AG04449 (cell line): ENCODE data around the gene ATE1.
A peak's percentile ranks its signal among the peaks of the same experiment; 100 is the strongest.
"Not testable (repeated sequence)": the region's sequence is repeated elsewhere in the genome, so short reads cannot be mapped to it uniquely, and the experiment has no call there.

Experiments used
- CTCF ChIA-PET: fragments of 350-600 bp; formaldehyde crosslinking; extraction: SDS; loops from one replicate; lab custom pipeline; 2021; ENCODE audit warnings: antibody characterized with exemption; lab: Yijun Ruan, JAX
- POLR2A ChIA-PET: fragments of 400-600, 350-600 bp; formaldehyde crosslinking; extraction: SDS; loops from one replicate; lab custom pipeline; 2020; ENCODE audit warnings: antibody characterized with exemption, inconsistent platforms; lab: Yijun Ruan, JAX
- DNase-seq: peaks from one replicate; pipeline ENCODE4 v3.0.0-alpha.2; 2010; ENCODE audit warnings: low read depth, low spot score
- H3K4me3 ChIP-seq: 2 replicates; pipeline ENCODE4 v1.5.1; 2011; ENCODE audit warnings: low read depth, mild to moderate bottlenecking, control low read depth, low read length
- TF ChIP-seq, protein P1 (sequence below): IDR thresholded peaks from one replicate; pipeline ENCODE4 v1.5.1; 2011; ENCODE audit warnings: mild to moderate bottlenecking, moderate library complexity, low read length, control low read depth, inconsistent platforms; ENCODE audit not compliant: insufficient read depth; ENCODE audit errors: missing control alignments

Gene ATE1

GRCh38 chr10:121935702-121936101 is 7.9 kb upstream of the ATE1 start:
- H3K4me3 ChIP-seq: no peak overlapping the region
- DNase-seq: no peak
- TF ChIP-seq, protein P1, sequence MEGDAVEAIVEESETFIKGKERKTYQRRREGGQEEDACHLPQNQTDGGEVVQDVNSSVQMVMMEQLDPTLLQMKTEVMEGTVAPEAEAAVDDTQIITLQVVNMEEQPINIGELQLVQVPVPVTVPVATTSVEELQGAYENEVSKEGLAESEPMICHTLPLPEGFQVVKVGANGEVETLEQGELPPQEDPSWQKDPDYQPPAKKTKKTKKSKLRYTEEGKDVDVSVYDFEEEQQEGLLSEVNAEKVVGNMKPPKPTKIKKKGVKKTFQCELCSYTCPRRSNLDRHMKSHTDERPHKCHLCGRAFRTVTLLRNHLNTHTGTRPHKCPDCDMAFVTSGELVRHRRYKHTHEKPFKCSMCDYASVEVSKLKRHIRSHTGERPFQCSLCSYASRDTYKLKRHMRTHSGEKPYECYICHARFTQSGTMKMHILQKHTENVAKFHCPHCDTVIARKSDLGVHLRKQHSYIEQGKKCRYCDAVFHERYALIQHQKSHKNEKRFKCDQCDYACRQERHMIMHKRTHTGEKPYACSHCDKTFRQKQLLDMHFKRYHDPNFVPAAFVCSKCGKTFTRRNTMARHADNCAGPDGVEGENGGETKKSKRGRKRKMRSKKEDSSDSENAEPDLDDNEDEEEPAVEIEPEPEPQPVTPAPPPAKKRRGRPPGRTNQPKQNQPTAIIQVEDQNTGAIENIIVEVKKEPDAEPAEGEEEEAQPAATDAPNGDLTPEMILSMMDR: no peak
- CTCF ChIA-PET: interaction anchor here (1.1 to 1.3 kb wide), 2 partner anchors 40 to 116 kb away, joined by 3 to 4 read pairs; no protein-coding TSS in a partner anchor
- POLR2A ChIA-PET: interaction anchor here (1.3 kb wide), 1 partner anchor 8 kb away, joined by 6 read pairs; the partner anchor contains the start of gene ATE1

DNA sequence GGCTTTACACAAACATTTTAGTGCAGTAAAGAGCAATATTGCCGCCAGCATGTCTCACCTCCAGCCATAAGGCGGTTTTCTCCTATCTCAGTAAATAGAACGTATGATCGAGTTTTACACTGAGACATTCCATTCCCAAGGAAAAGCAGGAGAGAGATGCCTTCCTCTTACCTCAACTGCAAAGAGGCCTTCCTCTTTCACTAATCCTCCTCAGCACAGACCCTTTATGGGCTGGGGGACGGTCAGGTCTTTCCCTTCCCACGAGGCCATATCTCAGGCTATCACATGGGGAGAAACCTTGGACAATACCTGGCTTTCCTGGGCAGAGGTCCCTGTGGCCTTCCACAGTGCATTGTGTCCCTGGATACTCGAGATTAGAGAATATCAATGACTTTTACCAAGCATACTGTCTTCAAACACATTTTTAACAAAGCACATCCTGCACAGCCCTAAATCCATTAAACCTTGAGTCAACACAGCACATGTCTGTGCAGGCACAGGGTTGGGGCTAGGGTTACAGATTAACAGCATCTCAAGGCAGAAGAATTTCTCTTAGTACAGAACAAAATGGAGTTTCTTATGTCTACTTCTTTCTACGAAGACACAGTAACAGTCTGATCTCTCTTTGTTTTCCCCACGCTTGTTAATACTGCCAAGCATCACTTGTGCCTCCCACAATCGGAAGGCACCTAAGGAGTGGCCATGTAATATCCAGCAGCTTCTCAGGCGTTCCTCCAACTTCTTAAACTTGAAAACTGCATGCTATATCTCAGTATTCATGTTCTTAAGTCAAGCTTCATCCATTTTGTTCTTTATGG is 2.6 kb upstream of the ATE1 start:
- H3K4me3 ChIP-seq, CTCF ChIA-PET, DNase-seq, POLR2A ChIA-PET: not testable (repeated sequence)

GRCh38 chr10:121929585-121930267 is 1.9 kb upstream of the ATE1 start:
- POLR2A ChIA-PET, H3K4me3 ChIP-seq, DNase-seq: not testable (repeated sequence)
- CTCF ChIA-PET: interaction anchor here (0.7 kb wide), 1 partner anchor 31 kb away, joined by 3 read pairs; no protein-coding TSS in a partner anchor

GRCh38 chr10:121928528-121928884 is 675 bp upstream of the ATE1 start:
- CTCF ChIA-PET: interaction anchor here (0.6 to 1.6 kb wide), 6 partner anchors 8 to 184 kb away, joined by 3 to 5 read pairs (median 4); no protein-coding TSS in a partner anchor
- peak overlapping the region; percentile 86 for H3K4me3 ChIP-seq
- TF ChIP-seq, protein P1: no peak
- POLR2A ChIA-PET: interaction anchor here (0.6 to 1.6 kb wide), 7 partner anchors 8 to 1225 kb away, joined by 3 to 6 read pairs (median 3); partner anchors contain the start of gene BUB3
- no peak for DNase-seq

GRCh38 chr10:121927318-121927840 is 452 bp downstream of the ATE1 start:
- DNase-seq: no peak
- CTCF ChIA-PET: interaction anchor here (1.6 kb wide), 3 partner anchors 8 to 186 kb away, joined by 4 to 5 read pairs (median 5); no protein-coding TSS in a partner anchor
- POLR2A ChIA-PET: interaction anchor here (0.6 to 1.6 kb wide), 7 partner anchors 9 to 1227 kb away, joined by 3 to 6 read pairs (median 3); partner anchors contain the start of gene BUB3
- H3K4me3 ChIP-seq: peak overlapping the region; percentile 86
- TF ChIP-seq, protein P1: no peak

GRCh38 chr10:121926671-121927317 is 1.0 kb downstream of the ATE1 start:
- CTCF ChIA-PET: interaction anchor here (1.6 kb wide), 1 partner anchor 186 kb away, joined by 4 read pairs; no protein-coding TSS in a partner anchor
- POLR2A ChIA-PET: interaction anchor here (1.4 to 1.6 kb wide), 2 partner anchors 9 to 35 kb away, joined by 3 to 6 read pairs; no protein-coding TSS in a partner anchor
- no peak for DNase-seq

More at GRCh38 chr10:121926671-121927317, 1.0 kb downstream of the ATE1 start:
- TF ChIP-seq, protein P1: no peak
- H3K4me3 ChIP-seq: peak overlapping the region; percentile 86
